MCF 10A (cell line): ENCODE measurements around the gene PEX11A. TPM values are rescaled to one million over a fixed set of nuclear protein-coding genes. Genes with fewer than 3 reads are reported as not detected.
A peak's percentile ranks its signal among the peaks of the same experiment; 100 is the strongest.

Source experiments
- BruUV-seq: library from RNA; stranded (reverse); fragments of 400-500 nt; replicated peaks from 2 replicates; lab custom pipeline; 2021; lab: Mats Ljungman, UMichigan
- CTCF ChIA-PET: fragments of 300-600 bp; sonication (Branson Sonifier 250); formaldehyde crosslinking; extraction: SDS; loops from one replicate; lab custom pipeline; 2021; ENCODE audit warnings: antibody characterized with exemption, inconsistent platforms; lab: Yijun Ruan, JAX
- POLR2A ChIA-PET: fragments of 300-600, 350-650 bp; sonication (Branson Sonifier 250); formaldehyde crosslinking; extraction: SDS; loops from one replicate; lab custom pipeline; 2020; ENCODE audit warnings: antibody characterized with exemption, inconsistent platforms; lab: Yijun Ruan, JAX
- DNase-seq: peaks from one replicate; pipeline ENCODE4 v3.0.0-alpha.2; 2018; ENCODE audit not compliant: unreplicated experiment
- H3K27ac Mint-ChIP-seq: one replicate; pipeline ENCODE4 v1.8.0; 2022; ENCODE audit warnings: mild to moderate bottlenecking, low read depth, mixed read lengths; ENCODE audit not compliant: unreplicated experiment
- H3K27me3 Mint-ChIP-seq: one replicate; pipeline ENCODE4 v1.8.0; 2022; ENCODE audit warnings: mixed read lengths; ENCODE audit not compliant: insufficient read depth, unreplicated experiment
- H3K36me3 Mint-ChIP-seq: one replicate; pipeline ENCODE4 v1.8.0; 2022; ENCODE audit warnings: mild to moderate bottlenecking, moderate library complexity, mixed read lengths; ENCODE audit not compliant: insufficient read depth, unreplicated experiment
- H3K4me1 Mint-ChIP-seq: one replicate; pipeline ENCODE4 v1.8.0; 2022; ENCODE audit warnings: mixed read lengths; ENCODE audit not compliant: insufficient read depth, unreplicated experiment
- H3K4me3 Mint-ChIP-seq: one replicate; pipeline ENCODE4 v1.8.0; 2022; ENCODE audit warnings: mild to moderate bottlenecking, moderate library complexity, mixed read lengths; ENCODE audit not compliant: unreplicated experiment
- H3K9me3 Mint-ChIP-seq: one replicate; pipeline ENCODE4 v1.8.0; 2022; ENCODE audit warnings: mixed read lengths; ENCODE audit not compliant: unreplicated experiment
- intact Hi-C: fragments of 100-400 bp; cut with micrococcal nuclease; formaldehyde crosslinking; loops from 2 replicates; pipeline ENCODE4 v1.14.1; 2022
- total RNA-seq: library from RNA; stranded (reverse); gene quantifications from 2 replicates; pipeline ENCODE4 v1.2.3, GENCODE V29; 2022
- TF ChIP-seq, protein P1 (sequence below): fragments of 200-600 bp; IDR thresholded peaks from one replicate; pipeline ENCODE4 v1.8.0; 2022; ENCODE audit warnings: antibody characterized with exemption, mild to moderate bottlenecking; ENCODE audit not compliant: unreplicated experiment

PEX11A gene
- total RNA-seq, 1 experiment from 2014 or later: 3.4 TPM

DNA sequence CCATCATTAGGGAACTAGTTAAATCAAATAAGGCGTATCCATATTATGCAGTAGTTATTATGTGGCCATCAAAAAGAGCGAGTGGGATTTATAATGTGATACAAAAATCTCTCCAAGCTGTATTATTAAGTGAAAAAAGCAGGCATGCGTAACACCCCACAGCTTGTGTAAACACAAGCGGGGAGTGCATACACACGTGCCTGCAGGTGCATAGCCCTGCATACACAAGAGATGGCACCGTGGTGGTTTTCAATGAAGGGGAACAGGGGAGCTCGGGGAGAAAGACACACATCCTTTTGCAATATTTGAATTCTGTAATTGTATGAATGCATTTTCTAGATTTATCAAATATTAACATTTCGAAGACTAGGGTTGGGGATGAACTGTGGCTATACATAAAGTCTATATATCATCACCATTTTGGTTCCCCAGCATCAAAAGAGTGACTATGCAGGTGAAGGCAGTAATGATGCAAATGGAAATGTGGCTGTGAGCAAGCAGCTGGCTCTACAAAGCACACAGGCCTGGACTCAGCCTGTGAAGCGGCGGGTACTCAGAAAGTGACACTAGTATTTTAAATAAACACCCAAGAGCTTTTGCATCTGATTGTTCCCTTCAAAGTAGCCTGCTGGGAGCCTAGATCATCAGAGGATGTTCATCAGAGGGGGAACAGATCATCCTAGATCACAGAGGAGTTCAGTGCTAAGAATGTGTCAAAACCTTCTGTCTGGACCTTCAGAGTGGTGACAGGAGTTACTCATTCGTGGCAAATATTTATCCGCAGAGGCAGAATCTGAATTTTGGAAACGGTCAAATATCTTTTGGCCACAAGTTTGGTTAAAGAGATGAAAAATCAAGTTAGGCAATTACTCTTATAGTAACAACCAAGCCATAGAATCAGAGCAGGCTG, 25.9 kb downstream of the PEX11A start:
- CTCF ChIA-PET: interaction anchor here (0.5 to 1.1 kb wide), 3 partner anchors 15 to 660 kb away, joined by 3 read pairs; partner anchors contain the start of gene PLIN1
- DNase-seq: no peak
- H3K4me1 Mint-ChIP-seq: peaks cover 12% of the 10 kb centered on the region
- no TSS peak for BruUV-seq
- POLR2A ChIA-PET: interaction anchor here (1.5 kb wide), 1 partner anchor 10 kb away, joined by 4 read pairs; no protein-coding TSS in a partner anchor
- no peaks in the 10 kb centered on the region for H3K27me3 Mint-ChIP-seq
- no peak overlapping the region for H3K27ac Mint-ChIP-seq
- H3K36me3 Mint-ChIP-seq: no peaks in the 10 kb centered on the region
- H3K4me3 Mint-ChIP-seq: no peak overlapping the region
- TF ChIP-seq, protein P1, sequence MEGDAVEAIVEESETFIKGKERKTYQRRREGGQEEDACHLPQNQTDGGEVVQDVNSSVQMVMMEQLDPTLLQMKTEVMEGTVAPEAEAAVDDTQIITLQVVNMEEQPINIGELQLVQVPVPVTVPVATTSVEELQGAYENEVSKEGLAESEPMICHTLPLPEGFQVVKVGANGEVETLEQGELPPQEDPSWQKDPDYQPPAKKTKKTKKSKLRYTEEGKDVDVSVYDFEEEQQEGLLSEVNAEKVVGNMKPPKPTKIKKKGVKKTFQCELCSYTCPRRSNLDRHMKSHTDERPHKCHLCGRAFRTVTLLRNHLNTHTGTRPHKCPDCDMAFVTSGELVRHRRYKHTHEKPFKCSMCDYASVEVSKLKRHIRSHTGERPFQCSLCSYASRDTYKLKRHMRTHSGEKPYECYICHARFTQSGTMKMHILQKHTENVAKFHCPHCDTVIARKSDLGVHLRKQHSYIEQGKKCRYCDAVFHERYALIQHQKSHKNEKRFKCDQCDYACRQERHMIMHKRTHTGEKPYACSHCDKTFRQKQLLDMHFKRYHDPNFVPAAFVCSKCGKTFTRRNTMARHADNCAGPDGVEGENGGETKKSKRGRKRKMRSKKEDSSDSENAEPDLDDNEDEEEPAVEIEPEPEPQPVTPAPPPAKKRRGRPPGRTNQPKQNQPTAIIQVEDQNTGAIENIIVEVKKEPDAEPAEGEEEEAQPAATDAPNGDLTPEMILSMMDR: no peak
- no peaks in the 10 kb centered on the region for H3K9me3 Mint-ChIP-seq
- intact Hi-C loops: no loop called here

DNA sequence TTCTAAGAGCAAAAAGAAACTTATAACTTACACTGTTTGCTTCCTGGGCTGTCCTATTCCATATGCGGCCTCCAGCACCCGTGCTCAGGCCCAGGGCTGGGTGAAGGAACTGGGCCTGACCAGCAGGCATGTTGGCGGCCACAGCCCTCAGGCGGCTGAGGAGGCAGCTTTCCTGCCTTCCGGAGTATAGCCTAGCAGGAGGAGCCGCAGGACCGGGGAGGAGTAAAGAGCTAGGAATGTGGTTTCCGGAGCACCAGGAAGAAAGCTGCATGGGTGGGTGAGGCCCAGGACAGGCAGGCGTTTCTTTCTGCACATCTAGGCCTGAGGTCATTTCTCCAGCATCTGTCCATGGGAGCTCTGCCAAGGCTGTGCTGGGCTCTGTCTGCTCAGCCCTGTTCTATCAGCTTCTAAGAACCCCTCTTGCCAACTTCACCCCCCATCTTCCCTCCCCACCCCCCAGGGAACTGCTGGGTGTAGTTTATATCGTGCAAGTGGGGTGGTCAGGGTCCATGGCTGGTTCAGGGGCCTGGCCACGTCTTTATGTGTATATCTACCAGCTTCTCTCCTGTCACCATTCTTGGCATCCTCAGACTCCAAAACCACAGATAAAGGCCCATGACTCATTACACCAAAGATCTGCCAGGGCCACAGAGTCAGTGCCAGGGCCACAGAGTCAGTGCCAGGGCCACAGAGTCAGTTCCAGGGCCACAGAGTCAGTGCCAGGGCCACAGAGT, 27.5 kb downstream of the PEX11A start:
- CTCF ChIA-PET: interaction anchor here (0.5 to 3.6 kb wide), 10 partner anchors 10 to 313 kb away, joined by 3 to 32 read pairs (median 3); partner anchors contain the start of gene PLIN1

DNA sequence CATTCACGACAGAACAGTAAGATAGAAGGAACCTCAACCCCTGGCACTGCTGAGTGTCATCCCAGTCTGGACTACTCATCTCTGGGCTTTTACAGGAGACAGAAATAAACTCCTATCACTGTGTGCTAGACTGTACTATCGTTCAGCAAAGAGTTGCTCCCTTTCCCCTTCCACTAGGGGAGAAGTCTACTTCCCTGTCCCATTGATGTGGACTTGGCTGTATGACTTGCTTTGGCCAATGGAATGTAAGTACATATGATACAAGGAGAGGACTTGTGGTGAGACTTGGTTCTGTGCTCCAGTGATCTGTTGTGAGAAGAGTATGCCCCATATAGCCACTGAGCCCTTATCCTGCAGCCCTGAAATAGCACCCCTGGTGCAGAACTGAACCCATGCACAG, 30.0 kb downstream of the PEX11A start:
- no TSS peak for BruUV-seq
- CTCF ChIA-PET: interaction anchor here (1.3 to 3.6 kb wide), 2 partner anchors 13 to 19 kb away, joined by 5 to 32 read pairs; no protein-coding TSS in a partner anchor
- H3K36me3 Mint-ChIP-seq: no peaks in the 10 kb centered on the region
- H3K4me3 Mint-ChIP-seq: no peak overlapping the region
- intact Hi-C loops: no loop called here
- H3K9me3 Mint-ChIP-seq: no peaks in the 10 kb centered on the region
- H3K4me1 Mint-ChIP-seq: peaks cover 12% of the 10 kb centered on the region
- H3K27ac Mint-ChIP-seq: no peak overlapping the region
- DNase-seq: no peak
- POLR2A ChIA-PET: no interaction called here
- peaks cover 6% of the 10 kb centered on the region for H3K27me3 Mint-ChIP-seq
- TF ChIP-seq, protein P1: no peak

More for the DNA sequence above, 27.5 kb downstream of the PEX11A start:
- no peaks in the 10 kb centered on the region for H3K27me3 Mint-ChIP-seq
- H3K36me3 Mint-ChIP-seq: no peaks in the 10 kb centered on the region
- intact Hi-C loops: no loop called here
- POLR2A ChIA-PET: interaction anchor here (0.5 to 1.7 kb wide), 8 partner anchors 11 to 1404 kb away, joined by 3 to 11 read pairs (median 4); partner anchors contain the start of genes PLIN1 and TICRR
- peak; percentile 90 for DNase-seq
- peak overlapping the region; percentile 61 for H3K4me3 Mint-ChIP-seq
- TF ChIP-seq, protein P1: no peak
- H3K27ac Mint-ChIP-seq: peak overlapping the region; percentile 91
- H3K4me1 Mint-ChIP-seq: peaks cover 12% of the 10 kb centered on the region
- BruUV-seq: no TSS peak
- H3K9me3 Mint-ChIP-seq: no peaks in the 10 kb centered on the region
